ENCODE data around the gene C19orf18.
A peak's percentile ranks its signal among the peaks of the same experiment; 100 is the strongest.

The C19orf18 gene

GRCh38 chr19:57947088-57947418 is 27.3 kb downstream of the C19orf18 start:
- FAIRE-seq, result no peak

GRCh38 chr19:57946316-57946715 is 28.0 kb downstream of the C19orf18 start:
- FAIRE-seq, result no peak

DNA sequence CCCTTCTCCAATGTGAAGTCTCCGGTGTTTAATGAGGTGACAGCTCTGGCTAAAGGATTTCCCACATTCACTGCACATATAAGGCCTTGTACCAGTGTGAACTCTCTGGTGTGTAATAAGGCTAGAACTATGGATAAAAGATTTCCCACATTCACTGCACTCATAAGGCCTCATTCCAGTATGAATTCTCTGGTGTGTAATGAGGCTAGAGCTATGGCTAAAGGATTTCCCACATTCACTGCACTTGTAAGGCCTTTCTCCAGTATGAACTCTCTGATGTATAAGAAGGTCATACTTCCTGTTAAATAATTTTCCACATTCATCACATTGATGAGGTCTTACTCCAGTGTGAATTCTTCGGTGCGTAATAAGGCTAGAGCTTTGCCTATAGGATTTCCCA is 32.7 kb downstream of the C19orf18 start:
- FAIRE-seq, result no peak

GRCh38 chr19:57935731-57936130 is 38.6 kb downstream of the C19orf18 start:
- no peak for FAIRE-seq

DNA sequence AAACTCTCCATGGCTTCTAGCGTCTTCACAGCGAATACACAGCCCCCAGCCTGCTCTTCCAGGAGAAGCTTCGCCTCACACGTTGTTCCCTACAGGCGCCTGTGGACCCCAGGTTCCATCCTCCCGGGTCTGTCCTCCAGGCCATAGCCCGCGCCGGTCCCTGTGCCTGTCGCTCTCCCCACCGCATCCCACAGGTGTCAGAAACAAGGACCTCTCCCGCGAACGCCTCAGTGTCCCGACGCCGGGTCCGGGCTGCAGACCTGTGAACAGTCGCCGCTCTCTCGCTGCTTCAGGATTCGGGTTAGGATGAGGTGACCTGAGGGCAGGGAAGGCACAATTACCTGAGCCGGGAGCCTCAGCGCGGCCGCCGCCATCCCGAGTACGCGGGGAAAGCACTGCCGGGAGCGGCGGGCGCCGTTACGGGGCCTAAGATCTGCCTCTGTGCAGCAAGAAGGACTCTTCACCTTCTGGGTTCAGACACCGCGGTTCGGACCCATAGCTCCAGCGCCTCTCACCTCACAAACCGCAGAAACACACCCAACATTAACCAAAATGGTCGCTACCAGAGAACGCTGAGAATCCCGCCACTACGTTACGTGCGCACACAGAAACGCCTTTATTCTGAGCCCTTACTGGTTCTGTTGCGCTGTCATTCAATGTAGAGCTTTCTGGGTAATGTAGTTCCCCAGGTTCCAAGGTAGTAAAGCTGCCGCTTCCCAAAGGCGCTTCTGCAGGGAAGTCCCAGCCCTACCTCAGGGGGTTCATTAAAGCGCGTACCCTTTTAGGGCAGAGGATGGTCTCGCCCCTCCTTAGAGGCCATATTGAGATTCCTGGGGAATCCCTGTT is 39.3 kb downstream of the C19orf18 start, which contains the start of gene ZNF418:
Gene ZNF418 (minus strand): TSS at position 583 of the 846 bp plus-strand sequence. CDS start 1,580 bp downstream, outside the sequence.
- FAIRE-seq, result no peak

GRCh38 chr19:57927587-57927986 is 46.7 kb downstream of the C19orf18 start:
- no peak for FAIRE-seq

GRCh38 chr19:57916168-57916995 is 58.0 kb downstream of the C19orf18 start, which contains the start of gene ZNF417:
TSS of gene ZNF417 (minus strand) at chr19:57916592. CDS start at chr19:57916411, 181 bp downstream.
- peak; percentile 95 for FAIRE-seq

DNA sequence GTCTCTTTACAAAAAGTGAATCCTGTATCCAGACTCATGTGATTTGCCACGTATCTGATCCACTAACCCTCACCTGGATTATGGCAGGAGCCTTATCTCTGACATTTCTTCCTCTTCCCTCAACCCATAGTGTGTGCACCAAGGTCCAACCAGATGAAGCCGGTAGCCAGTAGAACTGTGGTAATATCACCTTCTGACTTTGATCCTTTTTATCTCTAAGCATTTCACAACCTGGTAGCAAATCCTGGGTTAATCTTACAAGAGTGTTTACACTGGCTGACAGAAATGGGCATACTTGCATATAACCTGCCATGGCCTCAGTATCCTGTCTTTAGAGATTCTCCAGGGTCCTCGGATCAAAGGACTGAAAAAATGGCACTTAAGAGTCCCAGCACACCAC is 59.8 kb downstream of the C19orf18 start:
- no peak for FAIRE-seq

Measured in G401.6 (cell line).